GM21390 (cell line): Measurements from ENCODE around the gene PPP1R9A.

Experiments used
- ATAC-seq: cut with Tn5 transposase; IDR thresholded peaks from one replicate; pipeline ENCODE4 v1.9.1; 2021; ENCODE audit not compliant: unreplicated experiment

Gene PPP1R9A

GRCh38 chr7:95312561-95312960 is 405.2 kb downstream of the PPP1R9A start:
- no peak for ATAC-seq

- ATAC-seq: peak; percentile 83
Measured at GRCh38 chr7:95316588-95316987, 409.2 kb downstream of the PPP1R9A start.

GRCh38 chr7:95317546-95317945 is 410.2 kb downstream of the PPP1R9A start:
- no peak for ATAC-seq

- no peak for ATAC-seq
Measured at GRCh38 chr7:95317966-95318365, 410.6 kb downstream of the PPP1R9A start.

GRCh38 chr7:95318501-95319100 is 411.2 kb downstream of the PPP1R9A start:
- ATAC-seq: no peak

GRCh38 chr7:95319570-95319969 is 412.2 kb downstream of the PPP1R9A start:
- no peak for ATAC-seq

GRCh38 chr7:95320651-95321050 is 413.3 kb downstream of the PPP1R9A start:
- no peak for ATAC-seq

GRCh38 chr7:95321720-95322119 is 414.3 kb downstream of the PPP1R9A start:
- ATAC-seq: no peak

- ATAC-seq: no peak
Measured at GRCh38 chr7:95322396-95322795, 415.0 kb downstream of the PPP1R9A start.

- ATAC-seq: no peak
Measured at GRCh38 chr7:95322854-95323253, 415.5 kb downstream of the PPP1R9A start.

GRCh38 chr7:95323410-95324129 is 416.2 kb downstream of the PPP1R9A start:
- ATAC-seq: no peak

GRCh38 chr7:95324431-95324830 is 417.0 kb downstream of the PPP1R9A start, which contains the start of gene PON1:
Gene PON1, minus strand, starts transcription at chr7:95324532. Its CDS starts 57 bp downstream, at chr7:95324475.
- ATAC-seq: no peak

GRCh38 chr7:95327356-95327755 is 420.0 kb downstream of the PPP1R9A start:
- no peak for ATAC-seq

GRCh38 chr7:95330204-95330960 is 423.0 kb downstream of the PPP1R9A start:
- peak; percentile 99 for ATAC-seq

- peak; percentile 20 for ATAC-seq
Measured at GRCh38 chr7:95330961-95331337, 423.6 kb downstream of the PPP1R9A start.

- no peak for ATAC-seq
Measured at GRCh38 chr7:95334447-95334846, 427.1 kb downstream of the PPP1R9A start.

- ATAC-seq: no peak
Measured at GRCh38 chr7:95335093-95335492, 427.7 kb downstream of the PPP1R9A start.

- ATAC-seq: no peak
Measured at GRCh38 chr7:95338832-95339231, 431.4 kb downstream of the PPP1R9A start.

GRCh38 chr7:95340491-95340890 is 433.1 kb downstream of the PPP1R9A start:
- ATAC-seq: no peak

GRCh38 chr7:95342029-95342428 is 434.6 kb downstream of the PPP1R9A start:
- no peak for ATAC-seq

- no peak for ATAC-seq
Measured at GRCh38 chr7:95342642-95343307, 435.4 kb downstream of the PPP1R9A start.
